OCI-LY1 (cell line): ENCODE data around the gene TANC1.

Source experiments
- H2AFZ ChIP-seq: fragments of 200-600 bp; sonication (generic), shearing (Covaris generic); 2 replicates; pipeline ENCODE4 v1.6.0; 2014; ENCODE audit warnings: antibody characterized with exemption, mild to moderate bottlenecking, low read length
- H3F3A ChIP-seq: fragments of 200-600 bp; sonication (generic), shearing (Covaris generic); 2 replicates; pipeline ENCODE4 v1.6.0; 2014; ENCODE audit warnings: mild to moderate bottlenecking, antibody characterized with exemption, low read length, moderate library complexity; ENCODE audit not compliant: insufficient read depth
- H3K27ac ChIP-seq: fragments of 200-600 bp; sonication (generic); 2 replicates; pipeline ENCODE4 v1.5.1; 2014; ENCODE audit warnings: low read length, mixed run types, mild to moderate bottlenecking, low read depth; ENCODE audit not compliant: poor library complexity, severe bottlenecking
- H3K27me3 ChIP-seq: fragments of 200-600 bp; sonication (generic); 2 replicates; pipeline ENCODE4 v1.6.0; 2014; ENCODE audit warnings: antibody characterized with exemption, mild to moderate bottlenecking, low read length, moderate library complexity; ENCODE audit not compliant: insufficient read depth
- H3K36me3 ChIP-seq: fragments of 200-600 bp; sonication (generic); 2 replicates; pipeline ENCODE4 v1.6.1; 2014; ENCODE audit warnings: mild to moderate bottlenecking, antibody characterized with exemption, low read length, moderate library complexity, mixed read lengths; ENCODE audit not compliant: insufficient read depth
- H3K4me1 ChIP-seq: fragments of 200-600 bp; sonication (generic); 2 replicates; pipeline ENCODE4 v1.5.1; 2014; ENCODE audit warnings: mild to moderate bottlenecking, low read length, moderate library complexity; ENCODE audit not compliant: insufficient read depth, severe bottlenecking
- H3K4me2 ChIP-seq: fragments of 200-600 bp; sonication (generic), shearing (Covaris generic); 2 replicates; pipeline ENCODE4 v1.6.1; 2014; ENCODE audit warnings: low read length
- H3K4me3 ChIP-seq: fragments of 200-600 bp; sonication (generic); 2 replicates; pipeline ENCODE4 v1.5.1; 2014; ENCODE audit warnings: low read length, low read depth, mild to moderate bottlenecking, mixed read lengths; ENCODE audit not compliant: poor library complexity, severe bottlenecking
- H3K79me2 ChIP-seq: fragments of 200-600 bp; shearing (Covaris generic); 2 replicates; pipeline ENCODE4 v1.6.1; 2016; ENCODE audit warnings: mixed run types, low read length, mixed read lengths; ENCODE audit not compliant: insufficient read depth
- H3K9ac ChIP-seq: fragments of 200-600 bp; sonication (generic), shearing (Covaris generic); 2 replicates; pipeline ENCODE4 v1.6.1; 2014; ENCODE audit warnings: mild to moderate bottlenecking, low read length, mixed read lengths
- H3K9me2 ChIP-seq: fragments of 200-600 bp; sonication (generic), shearing (Covaris generic); 2 replicates; pipeline ENCODE4 v1.6.1; 2014; ENCODE audit warnings: low read depth, mild to moderate bottlenecking, low read length, mixed read lengths
- H3K9me3 ChIP-seq: fragments of 200-600 bp; shearing (Covaris generic); 2 replicates; pipeline ENCODE4 v1.6.1; 2014; ENCODE audit warnings: low read length, mixed read lengths
- H4K20me1 ChIP-seq: fragments of 200-600 bp; sonication (generic), shearing (Covaris generic); 2 replicates; pipeline ENCODE4 v1.6.0; 2016; ENCODE audit warnings: mild to moderate bottlenecking, low read length; ENCODE audit not compliant: insufficient read depth
- CTCF ChIP-seq: fragments of 200-600 bp; sonication (generic), shearing (Covaris generic); IDR thresholded peaks from 2 replicates; pipeline ENCODE4 v1.5.1; 2017; ENCODE audit warnings: mild to moderate bottlenecking, antibody characterized with exemption, low read length, moderate library complexity, mixed read lengths
- EZH2 ChIP-seq: fragments of 200-600 bp; sonication (generic), shearing (Covaris generic); IDR thresholded peaks from 2 replicates; pipeline ENCODE4 v1.8.0; 2017; ENCODE audit warnings: borderline replicate concordance, mixed run types, mild to moderate bottlenecking, antibody characterized with exemption, low read length, moderate library complexity, mixed read lengths

TANC1 gene

GRCh38 chr2:159262226-159262625, 293.8 kb downstream of the TANC1 start:
- Histone ChIP-seq H3K27ac (no peak overlapping the region), H4K20me1 (no peaks in the 10 kb centered on the region), H3K79me2 (no peaks in the 10 kb centered on the region), H3K9me2 (no peaks in the 10 kb centered on the region), H3K9me3 (no peaks in the 10 kb centered on the region), H3K4me1 (no peaks in the 10 kb centered on the region), H3K36me3 (peaks cover 3% of the 10 kb centered on the region; the same call in 1 of the 2 replicates), H3K4me3 (no peak overlapping the region), H2AFZ (no peak overlapping the region), H3K9ac (no peak overlapping the region), H3F3A (no peaks in the 10 kb centered on the region), H3K4me2 (no peak overlapping the region), H3K27me3 (no peaks in the 10 kb centered on the region)
- TF ChIP-seq EZH2 (no peak), CTCF (no peak)

GRCh38 chr2:159262904-159263303, 294.5 kb downstream of the TANC1 start:
- no peak for TF ChIP-seq CTCF
- no peaks in the 10 kb centered on the region for H3F3A ChIP-seq
- H3K4me2 ChIP-seq, result no peak overlapping the region
- no peak overlapping the region for H3K9ac ChIP-seq
- no peaks in the 10 kb centered on the region for H3K27me3 ChIP-seq
- H3K36me3 ChIP-seq, result peaks cover 3% of the 10 kb centered on the region; the same call in 1 of the 2 replicates
- H3K9me3 ChIP-seq, result no peaks in the 10 kb centered on the region
- H3K9me2 ChIP-seq, result no peaks in the 10 kb centered on the region
- no peaks in the 10 kb centered on the region for H3K79me2 ChIP-seq
- H4K20me1 ChIP-seq, result no peaks in the 10 kb centered on the region
- H3K4me3 ChIP-seq, result no peak overlapping the region
- H3K27ac ChIP-seq, result no peak overlapping the region
- no peak overlapping the region for H2AFZ ChIP-seq
- no peaks in the 10 kb centered on the region for H3K4me1 ChIP-seq

- TF ChIP-seq CTCF (no peak), EZH2 (no peak)
- no peaks in the 10 kb centered on the region for H3K79me2 ChIP-seq
- H3K27ac ChIP-seq, result no peak overlapping the region
- H3K36me3 ChIP-seq, result peaks cover 3% of the 10 kb centered on the region; the same call in 1 of the 2 replicates
- H3K4me2 ChIP-seq, result no peak overlapping the region
- no peaks in the 10 kb centered on the region for H4K20me1 ChIP-seq
- H3K4me1 ChIP-seq, result no peaks in the 10 kb centered on the region
- H2AFZ ChIP-seq, result no peak overlapping the region
- no peaks in the 10 kb centered on the region for H3F3A ChIP-seq
- H3K9ac ChIP-seq, result no peak overlapping the region
- no peaks in the 10 kb centered on the region for H3K9me3 ChIP-seq
- no peaks in the 10 kb centered on the region for H3K27me3 ChIP-seq
- H3K4me3 ChIP-seq, result no peak overlapping the region
- no peaks in the 10 kb centered on the region for H3K9me2 ChIP-seq
These were observed 296.7 kb downstream of the TANC1 start for GRCh38 chr2:159265171-159265576.
